Hepatic stellate cell (primary cell): ENCODE results near the gene MRAP.
"Not testable (repeated sequence)": the region's sequence is repeated elsewhere in the genome, so short reads cannot be mapped to it uniquely, and the experiment has no call there.

Experiments used
- DNase-seq: peaks from one replicate; pipeline ENCODE4 v3.0.0; 2011; ENCODE audit warnings: low spot score

Gene MRAP

DNA sequence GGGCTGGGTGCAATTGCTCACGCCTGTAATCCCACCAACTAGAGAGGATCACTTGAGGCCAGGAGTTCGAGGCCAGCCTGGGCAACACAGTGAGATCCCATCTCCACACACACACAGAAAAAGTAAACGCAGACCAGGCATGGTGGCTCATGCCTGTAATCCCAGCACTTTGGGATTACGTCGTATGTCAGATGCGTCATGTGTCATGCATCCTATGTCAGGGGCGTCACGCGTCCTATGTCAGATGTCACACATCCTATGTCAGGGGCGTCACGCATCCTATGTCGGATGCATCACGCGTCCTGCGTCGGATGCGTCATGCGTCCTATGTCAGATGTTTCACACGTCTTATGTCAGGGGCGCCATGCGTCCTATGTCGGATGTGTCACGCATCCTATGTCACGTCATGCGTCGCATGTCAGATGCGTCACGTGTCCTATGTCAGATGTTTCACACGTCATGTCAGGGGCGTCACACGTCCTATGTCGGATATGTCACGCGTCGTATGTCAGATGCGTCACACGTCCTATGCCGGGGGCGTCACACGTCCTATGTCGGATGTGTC lies 1.5 kb downstream of the MRAP start:
- no peak for DNase-seq

DNA sequence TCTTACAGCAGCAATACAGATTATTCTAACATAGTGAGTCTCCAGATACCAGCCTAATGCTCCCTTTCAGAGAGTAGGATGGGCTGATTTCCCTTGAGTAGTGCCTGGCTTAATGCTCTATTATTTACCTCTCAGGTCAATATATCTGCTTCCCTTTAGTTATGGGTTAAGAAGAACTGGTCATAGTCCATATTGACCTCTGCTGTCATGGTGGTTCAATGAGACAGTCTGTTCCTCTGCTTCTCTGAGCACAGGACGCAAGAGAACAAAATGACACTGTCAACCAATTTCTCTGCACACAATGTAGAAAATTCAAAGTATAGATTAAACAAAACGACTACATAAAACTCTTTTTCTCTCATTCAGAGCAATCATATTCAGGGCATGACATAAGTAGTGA lies 2.9 kb downstream of the MRAP start:
- DNase-seq = no peak

DNA sequence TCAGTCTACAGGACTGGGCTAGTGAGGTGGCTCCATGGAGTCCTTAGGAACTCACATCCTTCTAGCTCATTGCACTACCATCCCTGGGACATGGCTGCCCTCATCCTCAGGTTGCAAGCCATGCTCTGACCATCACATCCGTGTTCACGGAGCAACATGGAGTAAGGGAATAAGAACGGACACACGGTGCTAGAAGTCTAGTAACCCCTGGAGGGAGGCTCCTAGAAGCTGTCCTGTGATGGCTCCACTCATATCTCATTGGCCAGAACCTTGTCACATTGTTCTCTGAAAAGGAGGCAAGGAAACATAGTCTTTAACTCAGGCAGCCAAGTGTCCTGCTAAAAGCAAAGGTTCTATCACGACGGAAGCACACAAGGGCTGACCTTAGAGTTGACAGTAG lies 3.9 kb downstream of the MRAP start:
- DNase-seq = no peak

DNA sequence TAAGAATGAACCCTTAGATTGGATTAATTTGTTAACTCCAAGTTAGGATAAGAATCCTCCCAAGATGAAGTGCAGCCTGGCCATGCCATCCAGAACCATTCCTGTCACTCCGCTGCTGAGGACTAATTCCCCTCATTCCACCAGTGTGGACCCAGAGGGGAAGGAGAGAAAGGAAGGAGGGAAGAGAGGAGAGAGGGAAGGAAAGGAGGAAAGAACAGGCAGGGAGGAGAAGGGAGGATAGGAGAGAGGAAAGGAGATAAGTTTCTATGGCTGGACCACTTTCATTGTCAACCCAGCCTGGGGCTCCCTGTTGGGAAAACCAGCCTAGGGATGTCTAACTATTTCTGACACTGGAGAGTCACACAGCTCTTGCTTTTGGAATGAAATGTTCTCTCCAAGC lies 4.7 kb downstream of the MRAP start:
- no peak for DNase-seq

DNA sequence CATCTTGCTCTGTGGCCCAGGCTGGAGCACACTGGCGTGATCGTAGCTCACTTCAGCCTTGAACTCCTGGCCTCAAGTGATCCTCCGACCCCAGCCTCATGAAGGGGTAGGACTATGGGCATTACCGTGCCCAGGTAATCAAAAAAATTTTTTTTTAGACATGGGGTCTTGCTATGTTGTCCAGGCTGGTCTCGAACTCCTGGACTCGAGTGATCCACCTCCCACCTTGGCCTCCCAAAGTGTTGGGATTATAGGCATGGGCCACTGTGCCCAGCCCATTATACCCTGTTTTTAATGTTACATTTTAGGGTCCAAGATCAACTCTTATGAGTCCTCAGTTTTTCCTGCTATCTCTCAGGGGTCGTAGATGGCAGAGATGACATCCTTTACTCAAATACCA lies 6.3 kb downstream of the MRAP start:
- DNase-seq = no peak

DNA sequence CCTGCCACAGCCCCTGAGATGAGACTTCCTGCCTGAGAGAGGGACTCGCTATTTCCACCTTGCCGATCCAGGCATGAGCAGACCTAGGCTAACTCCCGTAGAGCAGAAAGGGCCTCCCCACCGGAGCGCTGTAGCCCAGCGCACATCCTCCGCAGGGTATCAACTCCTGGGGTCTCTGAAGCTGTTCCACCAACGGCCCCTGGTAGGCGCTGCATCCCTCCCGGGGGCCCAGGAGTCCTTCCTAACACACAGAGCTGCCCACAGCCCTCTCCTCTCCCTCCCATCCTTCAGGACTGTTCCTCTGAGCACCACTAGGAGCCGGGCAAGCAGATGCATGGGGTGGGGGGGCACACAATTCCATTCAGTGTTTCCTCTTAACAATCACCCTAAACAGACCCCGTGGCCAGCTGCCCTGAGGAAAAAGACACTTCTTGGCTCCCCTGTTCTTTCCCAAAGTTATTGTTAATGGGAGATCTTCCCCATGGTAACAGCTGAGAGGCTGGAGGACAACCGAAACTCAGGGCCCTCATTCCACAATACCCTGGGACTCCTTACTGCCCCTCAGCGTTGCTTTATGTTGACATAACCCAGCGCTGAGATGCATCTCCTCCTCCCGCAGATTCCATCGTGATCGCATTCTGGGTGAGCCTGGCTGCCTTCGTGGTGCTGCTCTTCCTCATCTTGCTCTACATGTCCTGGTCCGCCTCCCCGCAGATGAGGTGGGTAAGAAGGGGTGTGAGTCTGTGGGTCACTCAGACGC lies 7.5 kb downstream of the MRAP start:
- no peak for DNase-seq

DNA sequence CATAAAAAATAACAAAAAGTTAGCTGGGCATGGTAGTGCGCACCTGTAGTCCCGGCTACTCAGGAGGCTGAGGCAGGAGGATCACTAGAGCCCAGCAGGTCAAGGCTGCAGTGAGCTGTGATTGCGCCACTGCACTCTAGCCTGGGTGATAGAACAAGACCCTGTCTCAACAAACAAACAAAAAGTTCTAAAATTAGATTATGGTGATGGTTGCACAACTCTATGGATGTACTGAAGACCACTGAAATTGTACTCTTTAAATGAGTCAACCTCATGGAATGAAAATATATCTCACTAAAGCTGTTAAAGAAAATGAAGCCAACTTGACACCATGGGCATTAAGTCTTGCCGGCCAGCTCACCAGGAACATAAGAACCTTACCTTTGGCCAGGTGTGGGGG lies 9.1 kb downstream of the MRAP start:
- DNase-seq = no peak

DNA sequence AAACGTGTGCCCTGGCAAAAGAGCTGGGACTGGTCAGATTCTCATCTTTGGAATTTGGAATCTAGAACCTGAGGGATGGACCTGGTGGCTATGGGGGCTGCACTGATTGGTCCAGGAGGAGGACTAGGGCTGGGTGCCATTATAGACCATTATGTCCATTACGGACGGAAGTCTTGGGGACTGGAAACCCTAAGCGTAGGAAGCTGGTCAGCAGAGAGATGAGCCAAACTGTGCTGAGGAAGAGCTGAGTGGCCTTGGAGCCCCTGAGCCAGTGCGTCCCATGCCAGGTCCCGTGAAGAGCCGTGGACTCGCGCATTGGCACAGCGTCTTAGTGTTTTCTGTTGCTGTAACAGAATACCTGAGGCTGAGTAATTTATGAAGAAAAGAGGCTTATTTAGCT lies 10.0 kb downstream of the MRAP start:
- no peak for DNase-seq

DNA sequence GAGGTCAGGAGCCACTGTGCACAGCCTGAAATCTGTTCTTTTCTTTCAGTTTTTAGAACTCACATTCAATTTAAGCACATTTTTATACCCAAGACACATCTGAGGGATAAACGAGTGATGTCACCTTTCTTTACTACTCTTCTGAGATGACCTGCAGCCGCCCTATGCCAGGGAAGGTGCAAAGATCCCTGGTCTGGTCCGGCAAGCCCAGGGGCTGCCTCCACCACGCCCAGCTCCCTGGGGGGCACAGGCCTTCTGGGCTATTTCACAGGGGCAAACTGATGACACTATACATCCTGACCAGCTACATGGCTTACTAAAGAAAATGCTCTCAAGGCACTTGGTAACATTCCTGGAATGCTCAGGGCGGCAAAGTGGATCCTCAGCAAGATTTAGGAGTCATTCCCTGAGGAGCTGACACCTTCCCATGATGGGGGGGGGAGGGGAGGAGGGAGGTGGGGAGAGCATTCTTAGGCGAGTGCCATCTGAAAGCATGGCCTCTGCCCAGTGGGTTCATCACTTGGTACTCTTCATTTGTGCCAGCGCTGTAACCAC lies 11.3 kb downstream of the MRAP start:
- no peak for DNase-seq

DNA sequence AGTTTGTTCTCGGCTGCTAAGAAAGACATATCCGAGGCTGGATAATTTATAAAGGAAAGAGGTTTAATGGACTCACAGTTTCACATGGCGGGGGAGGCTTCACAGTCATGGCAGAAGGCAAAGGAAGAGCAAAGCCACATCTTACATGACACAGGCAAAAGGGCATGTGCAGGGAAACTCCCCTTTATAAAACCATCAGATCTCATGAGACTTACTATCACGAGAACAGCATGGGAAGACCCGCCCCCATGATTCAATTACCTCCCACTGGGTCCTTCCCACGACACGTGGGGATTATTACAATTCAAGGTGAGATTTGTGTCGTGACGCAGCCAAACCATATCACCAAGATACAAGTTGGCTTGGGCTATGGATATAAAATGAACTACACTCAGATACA lies 12.3 kb downstream of the MRAP start:
- DNase-seq = not testable (repeated sequence)

DNA sequence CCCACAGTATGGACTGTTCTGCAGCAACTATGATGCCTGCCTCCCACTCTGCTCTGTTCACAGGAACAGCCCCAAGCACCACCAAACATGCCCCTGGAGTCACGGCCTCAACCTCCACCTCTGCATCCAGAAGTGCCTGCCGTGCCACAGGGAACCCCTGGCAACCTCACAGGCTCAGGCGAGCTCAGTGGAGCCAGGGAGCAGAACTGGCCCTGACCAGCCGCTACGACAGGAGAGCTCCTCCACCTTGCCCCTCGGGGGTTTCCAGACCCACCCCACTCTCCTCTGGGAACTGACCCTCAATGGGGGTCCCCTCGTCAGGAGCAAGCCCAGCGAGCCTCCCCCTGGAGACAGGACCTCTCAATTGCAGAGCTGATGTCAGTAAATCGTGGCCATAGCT lies 13.0 kb downstream of the MRAP start:
- no peak for DNase-seq

DNA sequence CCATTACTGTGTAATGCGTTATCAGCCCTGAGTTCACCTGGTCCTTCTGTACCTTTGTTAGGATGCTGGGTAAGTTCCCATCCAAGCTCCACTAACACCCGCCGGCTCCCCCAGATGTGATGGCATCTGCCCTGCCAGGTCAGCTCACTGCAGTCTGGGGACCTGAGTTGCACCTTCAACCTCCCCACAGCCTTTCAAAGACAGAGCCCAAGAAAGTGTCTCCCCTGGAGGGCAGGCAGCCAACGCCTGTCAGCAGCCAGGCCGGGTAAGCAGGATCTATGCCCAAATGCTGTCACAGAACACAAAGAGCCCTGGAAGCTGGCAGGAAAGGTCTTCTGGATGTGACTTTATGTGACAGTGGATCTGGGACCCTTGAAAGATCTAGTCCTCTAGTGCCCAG lies 13.7 kb downstream of the MRAP start:
- DNase-seq = no peak

DNA sequence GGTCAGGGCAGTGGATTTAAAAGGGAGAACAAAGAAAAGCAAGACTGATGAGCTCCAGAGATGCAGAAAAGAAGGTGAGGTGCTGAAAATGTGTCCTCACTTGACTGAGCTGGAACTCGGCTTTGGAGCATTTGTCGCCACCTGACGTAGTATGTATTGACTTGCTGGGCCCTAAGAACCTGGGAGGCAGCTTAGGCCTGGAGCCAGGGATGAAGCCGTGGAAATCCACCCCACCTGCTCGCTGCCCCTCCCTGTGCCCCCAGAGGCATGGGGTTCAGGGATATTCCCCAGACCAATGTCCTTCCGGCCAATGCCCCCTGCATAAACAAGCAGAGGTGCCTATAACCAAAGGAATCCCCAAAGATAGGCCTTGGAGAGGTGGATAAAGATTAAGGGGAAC lies 14.3 kb downstream of the MRAP start:
- no peak for DNase-seq

DNA sequence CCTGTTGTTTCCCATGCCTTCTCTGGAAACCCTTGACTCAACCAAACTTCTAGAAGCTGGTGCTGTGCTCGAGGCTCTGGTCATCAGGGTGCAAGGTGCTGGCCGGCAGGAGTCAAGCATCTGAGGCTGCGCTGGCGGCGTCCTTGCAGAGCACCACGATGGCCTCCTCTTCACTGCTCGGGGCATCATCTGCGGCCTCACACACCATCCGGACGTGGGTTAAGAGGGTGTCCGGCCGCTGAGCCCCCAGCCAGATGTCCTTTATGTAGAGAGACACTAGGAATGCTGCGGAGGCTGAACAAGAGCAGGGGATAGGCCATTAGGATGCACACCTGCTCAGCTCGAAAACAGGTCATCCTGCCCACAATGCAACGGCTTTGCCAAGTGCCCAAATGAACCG lies 16.2 kb downstream of the MRAP start:
- DNase-seq = no peak

DNA sequence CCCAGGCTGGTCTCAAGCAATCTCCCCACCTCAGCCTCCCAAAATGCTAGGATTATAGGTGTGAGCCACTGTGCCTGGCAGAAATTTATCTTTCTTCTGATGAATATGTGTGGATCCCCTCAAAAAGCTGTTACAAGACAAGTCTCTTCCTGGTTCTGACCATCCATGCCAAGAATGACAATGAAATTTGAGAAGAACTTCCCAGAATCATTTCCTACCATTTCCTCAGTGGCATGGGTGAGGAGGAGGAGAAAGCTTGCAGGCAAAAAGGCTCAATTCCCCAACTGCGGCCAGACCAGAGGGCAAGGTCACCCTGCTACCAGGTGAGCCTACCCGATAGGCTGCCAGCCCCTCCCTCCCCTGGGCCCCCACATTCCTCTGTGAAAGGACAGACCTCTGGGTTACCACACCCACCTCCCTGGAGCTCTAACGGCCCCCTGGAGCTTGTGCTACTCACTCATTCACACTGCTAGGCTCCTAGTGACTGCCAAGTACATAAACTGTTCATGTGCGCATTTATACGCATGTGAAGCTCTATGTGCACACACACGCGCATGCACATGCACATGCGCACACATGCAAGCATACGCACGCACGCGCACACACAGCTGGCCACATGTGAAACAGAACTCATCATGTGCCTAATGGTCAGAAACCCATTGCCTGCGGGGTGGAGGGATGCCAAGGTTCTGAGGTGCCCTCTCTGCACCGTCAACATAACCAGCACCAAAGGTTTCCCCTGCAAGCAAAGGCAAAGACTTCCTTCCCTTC lies 17.0 kb downstream of the MRAP start:
- DNase-seq = no peak

DNA sequence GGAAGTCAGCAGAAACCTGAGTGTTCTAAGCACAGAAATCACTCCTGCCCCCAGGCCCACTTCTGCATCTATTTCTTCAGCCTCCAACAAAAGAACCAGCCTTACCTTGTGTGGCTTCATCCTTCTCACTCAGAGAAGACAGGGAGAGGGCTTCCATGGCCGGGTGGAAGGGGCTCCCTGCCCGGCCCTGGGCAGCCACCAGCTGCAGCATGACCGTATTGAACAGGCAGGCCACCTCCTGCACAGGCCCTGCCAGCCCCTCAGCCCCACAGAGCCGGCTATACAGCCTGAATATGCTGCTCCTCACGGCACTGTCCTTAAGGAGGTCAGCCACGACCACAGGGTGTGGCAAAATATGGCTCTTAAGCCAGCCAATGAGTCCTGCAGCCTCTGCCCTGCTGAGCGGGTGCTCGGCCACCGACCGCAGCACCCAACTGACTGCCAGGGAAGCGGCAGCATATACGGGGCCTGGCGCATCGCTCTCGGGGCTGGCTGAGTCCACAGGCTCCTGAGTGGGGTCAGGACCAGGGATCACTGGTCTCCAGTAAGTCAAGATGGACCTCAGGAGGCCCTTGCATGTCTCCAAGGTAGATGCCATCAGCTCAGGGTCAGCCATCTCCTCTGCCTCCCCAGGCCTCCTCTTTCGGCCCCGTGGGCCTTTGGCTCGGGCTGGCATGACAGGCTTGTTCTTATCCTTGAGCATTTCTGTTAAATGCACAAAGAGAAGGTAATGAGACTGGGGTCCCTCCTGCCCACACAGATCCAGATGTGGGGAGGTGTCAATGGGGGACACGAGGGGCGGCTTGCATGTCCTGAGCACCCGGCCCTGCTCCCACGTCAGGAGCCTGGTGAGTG lies 17.9 kb downstream of the MRAP start:
- no peak for DNase-seq

DNA sequence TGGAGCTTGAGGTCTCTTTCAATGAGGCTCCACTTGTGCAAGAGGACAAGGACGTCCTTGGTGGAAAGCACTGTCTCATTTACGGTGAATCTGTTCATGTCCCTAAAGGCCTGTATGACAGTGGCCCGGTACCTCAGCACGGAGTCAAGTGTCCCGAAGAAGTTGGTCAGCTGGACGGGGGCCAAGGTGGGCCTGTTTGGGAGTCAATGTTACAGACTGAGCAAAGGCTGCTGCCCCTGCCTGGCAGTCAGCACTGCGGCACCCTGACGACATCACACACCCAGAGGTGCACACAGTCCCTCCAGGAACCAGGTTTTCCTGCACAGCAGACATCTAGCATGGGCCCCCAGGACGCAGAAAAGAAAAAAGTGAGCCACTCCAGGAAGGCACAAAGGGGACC lies 19.1 kb downstream of the MRAP start:
- no peak for DNase-seq

DNA sequence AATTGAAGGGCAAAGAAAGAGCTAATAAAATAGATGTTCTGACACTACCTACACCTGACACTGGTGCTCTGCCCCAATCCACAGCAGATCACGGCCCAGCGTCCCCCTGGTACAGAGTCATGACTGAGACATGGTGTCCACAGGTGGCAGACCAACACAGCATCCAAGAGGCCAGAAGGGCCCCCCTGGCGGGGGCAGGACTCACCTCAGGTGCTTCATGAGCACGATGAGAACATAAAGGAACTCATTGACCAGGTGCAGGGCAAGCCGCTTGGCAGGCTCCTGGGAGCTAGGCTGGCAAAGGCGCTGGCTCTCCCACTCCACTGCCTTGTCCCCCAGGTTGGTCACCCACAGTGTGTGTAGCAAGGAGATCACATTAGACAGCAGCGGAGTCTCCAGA lies 20.4 kb downstream of the MRAP start:
- no peak for DNase-seq

DNA sequence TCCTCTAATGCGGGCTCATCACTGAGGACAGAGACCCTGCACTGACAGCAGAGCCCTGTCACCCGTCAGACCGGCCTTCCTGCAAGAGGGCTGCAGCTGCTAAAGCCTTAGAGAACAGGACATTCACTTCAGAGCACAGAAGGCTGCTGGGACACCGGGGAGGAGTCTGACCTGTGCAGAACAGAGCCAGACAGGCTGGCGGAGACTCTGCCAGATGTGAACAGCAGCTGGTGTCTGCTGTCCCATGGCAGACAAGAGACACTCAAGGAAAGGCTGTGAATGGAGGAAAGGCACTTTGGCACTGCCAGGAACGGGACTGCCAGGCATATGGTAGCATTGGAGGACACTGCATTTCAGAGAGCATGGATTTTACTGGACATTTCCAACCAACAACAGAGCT lies 21.4 kb downstream of the MRAP start:
- DNase-seq = no peak

DNA sequence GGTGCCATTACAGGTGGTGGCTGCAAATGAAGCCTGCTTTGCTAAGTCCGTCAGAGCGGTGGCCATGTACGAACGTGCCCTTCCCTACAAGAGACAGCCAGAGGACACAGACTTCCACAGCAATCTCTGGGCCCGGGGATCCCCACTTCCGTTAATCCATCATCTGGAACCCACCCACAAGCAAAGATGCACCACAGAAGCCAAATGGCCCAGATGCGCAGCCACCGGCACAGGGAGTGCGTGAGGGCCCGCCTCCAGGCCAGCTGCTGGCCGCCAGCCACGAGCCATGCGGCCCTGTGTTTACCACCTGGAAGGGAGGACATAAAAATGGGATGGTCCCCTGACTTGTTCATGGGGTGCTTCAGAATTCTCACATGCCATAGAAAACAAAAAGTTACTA lies 22.1 kb downstream of the MRAP start:
- DNase-seq = no peak

DNA sequence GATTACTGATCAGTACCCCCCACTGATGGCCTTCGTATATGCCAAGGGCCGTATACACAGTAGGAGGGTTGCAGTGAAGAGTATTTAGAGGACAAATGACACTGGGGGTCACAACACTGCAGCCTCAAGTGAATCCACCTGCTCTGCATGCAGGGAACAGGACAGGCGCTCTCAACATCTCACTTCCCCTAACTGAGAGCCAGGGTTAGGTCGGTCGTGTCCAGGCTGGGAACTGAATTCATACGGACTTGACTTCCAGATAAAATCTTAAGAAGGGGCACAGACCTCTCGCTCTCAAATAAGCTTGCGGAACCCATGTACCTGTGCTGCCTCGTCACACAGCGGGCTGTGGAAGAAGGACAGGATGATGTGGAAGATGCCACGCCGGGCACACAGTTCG lies 22.8 kb downstream of the MRAP start:
- DNase-seq = no peak

DNA sequence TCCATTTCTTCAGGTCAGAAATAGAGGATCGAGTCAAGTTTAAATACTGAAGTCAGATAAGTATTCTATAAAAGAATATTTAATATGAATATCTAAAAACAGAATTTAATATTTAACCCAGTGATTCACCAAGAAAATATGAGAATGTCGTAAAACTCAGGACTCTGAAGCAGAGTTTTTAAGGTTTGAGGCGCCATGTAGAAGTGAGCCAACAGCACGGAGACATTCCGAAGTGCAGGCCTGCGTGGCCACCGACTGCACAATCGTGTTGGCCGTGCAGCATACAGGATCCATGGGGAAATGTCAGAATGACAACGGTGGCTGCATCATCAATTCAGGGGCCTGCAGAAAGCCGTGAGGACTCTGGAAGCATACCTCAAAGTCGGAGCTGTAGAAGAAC lies 23.4 kb downstream of the MRAP start:
- DNase-seq = no peak
